Fibroblast of lung (primary cell): Measurements from ENCODE around the gene SMIM38.

Experiments used
- CTCF ChIP-seq, 2 donors: IDR thresholded peaks in 1 of 2; conservative IDR thresholded peaks in 1 of 2; 1 replicate in 1 of 2; 2 replicates in 1 of 2; pipeline ENCODE4 v1.5.1; 2011 to 2012; ENCODE audit warnings: low read length in 2 of 2, control low read depth in 1 of 2, inconsistent platforms in 1 of 2, low read depth in 1 of 2, mild to moderate bottlenecking in 1 of 2
- EZH2 ChIP-seq: IDR thresholded peaks from 2 replicates; pipeline ENCODE4 v1.5.1; 2012; ENCODE audit warnings: low read length, control low read depth, mild to moderate bottlenecking; ENCODE audit errors: missing control alignments

- TF ChIP-seq EZH2 = no peak
- no peak for TF ChIP-seq CTCF (conservative IDR thresholded peaks at IDR 0.05 in 1 of 2, IDR thresholded peaks at IDR 0.05 in 1 of 2; ENCODE audit: low read depth in 1 of 2, low read length in 2 of 2)
Measured at GRCh38 chr11:69204941-69205742, 49.4 kb downstream of the SMIM38 start.
